GM21619 (cell line): ENCODE data around the gene AP1S3.

ENCODE experiments used
- ATAC-seq: cut with Tn5 transposase; IDR thresholded peaks from one replicate; pipeline ENCODE4 v1.9.1; 2021; ENCODE audit not compliant: unreplicated experiment

Gene AP1S3

GRCh38 chr2:223762853-223763252 lies 74.5 kb downstream of the AP1S3 start:
- ATAC-seq = no peak

GRCh38 chr2:223761746-223762145 lies 75.6 kb downstream of the AP1S3 start:
- peak; percentile 70 for ATAC-seq

- ATAC-seq = peak; percentile 79
These were observed 76.4 kb downstream of the AP1S3 start for GRCh38 chr2:223760838-223761502.

GRCh38 chr2:223759569-223760430 lies 77.6 kb downstream of the AP1S3 start:
- no peak for ATAC-seq

- no peak for ATAC-seq
These were observed 79.1 kb downstream of the AP1S3 start for GRCh38 chr2:223758131-223758840.

- ATAC-seq = no peak
These were observed 83.4 kb downstream of the AP1S3 start for GRCh38 chr2:223753940-223754339.

- ATAC-seq = no peak
These were observed 86.4 kb downstream of the AP1S3 start for GRCh38 chr2:223751012-223751411.

GRCh38 chr2:223747392-223748042 lies 89.9 kb downstream of the AP1S3 start:
- no peak for ATAC-seq

- ATAC-seq = no peak
These were observed 90.8 kb downstream of the AP1S3 start for GRCh38 chr2:223746611-223747010.

- no peak for ATAC-seq
These were observed 92.8 kb downstream of the AP1S3 start for GRCh38 chr2:223744580-223744979.

- ATAC-seq = no peak
These were observed 96.7 kb downstream of the AP1S3 start for GRCh38 chr2:223740679-223741078.

GRCh38 chr2:223737207-223737606 lies 100.2 kb downstream of the AP1S3 start:
- ATAC-seq = no peak

GRCh38 chr2:223736488-223736887 lies 100.9 kb downstream of the AP1S3 start:
- ATAC-seq = no peak

GRCh38 chr2:223735659-223736244 lies 101.6 kb downstream of the AP1S3 start:
- no peak for ATAC-seq

- ATAC-seq = no peak
These were observed 102.2 kb downstream of the AP1S3 start for GRCh38 chr2:223735035-223735640.

- no peak for ATAC-seq
These were observed 103.0 kb downstream of the AP1S3 start for GRCh38 chr2:223734346-223734745.

GRCh38 chr2:223732346-223732745 lies 105.0 kb downstream of the AP1S3 start:
- ATAC-seq = no peak

GRCh38 chr2:223731503-223731902 lies 105.9 kb downstream of the AP1S3 start:
- ATAC-seq = no peak

GRCh38 chr2:223729781-223730180 lies 107.6 kb downstream of the AP1S3 start:
- no peak for ATAC-seq

GRCh38 chr2:223727562-223727961 lies 109.8 kb downstream of the AP1S3 start:
- ATAC-seq = peak; percentile 90
